LNCaP clone FGC (cell line): ENCODE measurements around the gene FGFRL1.

Experiments used
- DNase-seq: peaks from one replicate; pipeline ENCODE4 v3.0.0-alpha.2; 2011; ENCODE audit warnings: low read depth
- H3K4me3 ChIP-seq: 2 replicates; pipeline ENCODE4 v1.5.1; 2011; ENCODE audit warnings: mild to moderate bottlenecking, low read depth, low read length, control low read depth
- CTCF ChIP-seq: IDR thresholded peaks from 2 replicates; pipeline ENCODE4 v1.5.1; 2012; ENCODE audit warnings: mild to moderate bottlenecking; ENCODE audit not compliant: control insufficient read depth, insufficient read depth; ENCODE audit errors: extremely low read depth

FGFRL1 gene

DNA sequence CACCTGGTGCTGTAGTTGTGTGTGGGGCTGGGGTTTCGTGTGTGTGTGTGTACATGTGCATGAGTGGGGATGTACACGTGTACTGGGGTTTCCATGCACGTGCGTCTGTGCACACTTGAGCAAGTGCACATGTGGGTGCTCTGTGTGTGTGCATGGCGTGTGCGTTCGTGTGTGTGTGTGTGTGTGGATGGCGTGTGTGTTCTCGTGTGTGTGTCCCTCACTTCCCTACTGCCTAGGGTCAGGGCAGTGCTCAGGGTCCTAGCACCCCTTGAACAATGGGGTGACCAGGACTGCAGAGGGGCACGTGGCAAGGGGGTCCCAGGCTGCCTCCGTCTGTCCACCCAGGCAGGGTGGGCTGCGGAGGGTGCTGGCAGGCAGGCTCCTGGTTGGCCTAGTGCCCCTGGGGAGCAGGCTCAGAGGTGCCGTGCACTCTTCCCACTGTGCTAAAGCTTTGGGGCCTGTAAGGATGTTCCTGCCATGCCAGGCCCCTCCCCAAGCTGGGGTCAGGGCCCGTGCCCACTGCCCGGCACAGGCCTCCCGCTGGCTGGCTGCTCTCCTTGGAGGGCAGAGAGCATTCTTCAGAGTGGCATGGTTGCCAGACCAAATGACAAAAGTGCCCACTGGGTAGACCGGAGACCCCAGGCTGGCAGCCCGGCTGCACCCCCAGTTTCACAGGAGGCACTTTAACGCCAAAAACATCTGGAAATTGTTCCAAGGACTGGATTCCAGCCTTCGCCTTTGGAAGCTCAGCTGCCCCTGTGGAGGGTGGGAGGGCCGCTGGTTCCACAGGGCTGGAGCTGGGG lies 29.1 kb downstream of the FGFRL1 start:
- H3K4me3 ChIP-seq, result no peak overlapping the region
- no peak for DNase-seq
- no peak for TF ChIP-seq CTCF

DNA sequence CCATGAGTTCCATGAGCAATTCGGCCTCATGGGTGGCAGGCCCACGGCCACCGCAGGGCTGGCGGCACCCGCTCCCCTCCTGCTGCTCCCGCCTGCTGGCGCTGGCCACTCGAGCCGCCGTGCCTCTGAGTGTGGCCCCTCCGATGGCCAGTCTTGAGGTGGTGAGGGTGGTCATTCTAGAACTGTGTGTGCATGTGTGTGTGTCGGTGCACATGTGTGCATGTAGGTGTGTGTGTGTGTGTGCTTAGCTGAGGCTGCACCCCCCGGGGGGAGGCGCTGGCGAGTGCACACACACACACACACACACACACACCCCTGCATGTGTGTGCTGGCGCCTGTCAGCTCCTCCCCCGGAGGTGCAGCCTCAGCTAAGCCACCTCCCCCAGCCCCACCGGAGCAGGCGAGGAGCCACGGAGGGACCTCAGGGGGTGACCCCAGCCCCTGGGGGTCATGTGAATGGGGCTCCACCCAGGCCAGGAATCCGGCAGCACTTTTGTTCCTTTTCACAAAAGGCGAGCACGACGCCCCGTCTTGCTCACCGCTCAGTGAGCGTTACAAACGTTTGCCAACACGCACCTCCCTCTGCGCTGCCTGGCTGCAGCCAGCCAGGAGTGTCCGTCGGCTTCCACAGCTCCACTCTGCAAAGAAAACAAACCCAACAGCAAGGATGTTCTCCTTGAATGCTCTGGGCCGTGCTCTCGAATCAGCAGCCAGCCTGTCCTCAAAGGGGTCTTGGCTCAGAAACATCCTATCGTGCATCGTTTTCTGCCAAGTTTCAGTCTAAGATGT lies 29.9 kb downstream of the FGFRL1 start:
- DNase-seq, result no peak
- no peak overlapping the region for H3K4me3 ChIP-seq
- TF ChIP-seq CTCF, result no peak

GRCh38 chr4:1041936-1042330 lies 30.5 kb downstream of the FGFRL1 start:
- no peak overlapping the region for H3K4me3 ChIP-seq
- no peak for DNase-seq
- no peak for TF ChIP-seq CTCF

GRCh38 chr4:1042352-1043055 lies 31.1 kb downstream of the FGFRL1 start:
- TF ChIP-seq CTCF, result no peak
- no peak for DNase-seq

GRCh38 chr4:1043162-1043561 lies 31.7 kb downstream of the FGFRL1 start:
- no peak overlapping the region for H3K4me3 ChIP-seq
- DNase-seq, result no peak
- no peak for TF ChIP-seq CTCF

More at GRCh38 chr4:1042352-1043055, 31.1 kb downstream of the FGFRL1 start:
- no peak overlapping the region for H3K4me3 ChIP-seq

DNA sequence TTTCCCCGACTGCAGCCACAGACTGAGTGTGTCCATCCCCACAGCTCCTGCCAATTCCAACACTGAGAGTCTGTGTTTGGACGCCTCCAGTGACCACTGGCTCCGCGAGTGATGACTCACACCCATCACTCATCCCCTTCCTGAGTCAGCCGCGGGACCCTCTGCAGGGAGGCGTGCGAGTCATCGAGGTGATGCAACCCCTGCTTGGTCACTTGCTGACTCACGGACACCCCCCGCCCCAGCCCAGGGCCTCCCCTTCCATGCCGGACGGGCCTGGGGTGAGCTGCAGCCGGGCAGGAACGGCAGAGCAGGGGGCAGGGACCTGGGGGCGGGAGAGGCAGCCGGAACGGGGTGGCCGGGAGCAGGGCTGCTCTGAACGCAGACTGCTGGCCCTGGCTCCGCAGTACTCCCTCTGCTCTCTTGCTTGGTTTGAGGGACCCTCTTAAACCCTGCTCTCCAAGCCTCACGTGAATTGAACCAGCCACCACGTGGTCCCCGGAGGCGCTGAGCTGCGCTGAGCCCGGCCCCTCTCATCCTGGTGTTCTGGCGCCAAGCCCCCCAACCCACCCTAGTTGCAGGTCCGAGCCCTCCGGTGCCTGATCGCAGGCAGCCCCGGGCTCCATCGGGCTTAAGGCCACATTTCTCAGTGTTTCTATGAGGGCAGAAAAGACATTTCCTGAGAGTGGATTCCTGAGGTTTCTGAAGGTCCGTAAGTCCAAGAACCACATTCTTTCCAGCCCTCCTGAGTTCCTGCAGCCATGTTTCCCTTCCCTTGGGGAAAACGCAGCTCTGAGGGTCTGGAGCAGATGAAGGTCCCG lies 32.4 kb downstream of the FGFRL1 start:
- no peak for DNase-seq
- H3K4me3 ChIP-seq, result no peak overlapping the region
- no peak for TF ChIP-seq CTCF
